ENCODE measurements around the gene RNF7. TPM values are rescaled to one million over a fixed set of nuclear protein-coding genes. Genes with fewer than 3 reads are reported as not detected.
"Not testable (repeated sequence)": the region's sequence is repeated elsewhere in the genome, so short reads cannot be mapped to it uniquely, and the experiment has no call there.

Gene RNF7
- polyA plus RNA-seq, 1 donor, result 110 TPM

- Histone ChIP-seq H3K27me3 (ENCODE audit: control insufficient read depth, insufficient read depth, low read length) (no peaks in the 10 kb centered on the region), H3K4me3 (ENCODE audit: low read length) (no peak overlapping the region), H3K27ac (ENCODE audit: low read length) (no peak overlapping the region), H3K4me1 (ENCODE audit: control insufficient read depth, insufficient read depth, low read length) (no peaks in the 10 kb centered on the region), H3K36me3 (ENCODE audit: control insufficient read depth, insufficient read depth, low read length) (peaks cover 16% of the 10 kb centered on the region), H3K9me3 (ENCODE audit: control insufficient read depth, low read depth, low read length) (no peaks in the 10 kb centered on the region)
- no CpG with 5 or more reads among the region's 3 CpGs for WGBS (ENCODE audit: insufficient coverage, low lambda C conversion rate)
- DNase-seq, result no peak
Measured at GRCh38 chr3:141753399-141753798, 15.3 kb downstream of the RNF7 start.

DNA sequence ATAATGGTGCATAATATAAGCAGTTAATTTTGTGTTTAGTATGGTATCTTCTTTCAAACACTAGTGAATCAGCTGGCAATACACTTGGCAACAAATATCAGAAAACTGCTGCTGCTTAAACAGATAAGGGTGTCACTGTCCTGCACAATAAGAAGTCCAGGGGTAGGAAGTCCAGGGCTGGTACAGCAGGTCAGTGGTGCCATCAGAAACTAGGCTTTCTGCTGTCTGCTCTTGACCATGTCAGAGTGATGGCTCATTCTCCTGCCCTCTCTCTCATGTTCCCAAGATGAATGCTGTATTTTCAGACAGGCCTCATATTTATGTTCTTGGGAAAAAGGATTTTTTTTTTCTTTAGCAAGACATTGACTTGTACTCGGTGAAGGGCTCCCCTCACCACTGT, 15.9 kb downstream of the RNF7 start:
- no CpG with 5 or more reads among the region's 1 CpG for WGBS (ENCODE audit: insufficient coverage, low lambda C conversion rate)
- no peak for DNase-seq
- H3K27me3 ChIP-seq (ENCODE audit: control insufficient read depth, insufficient read depth, low read length), result no peaks in the 10 kb centered on the region
- H3K36me3 ChIP-seq (ENCODE audit: control insufficient read depth, insufficient read depth, low read length), result peaks cover 12% of the 10 kb centered on the region
- no peak overlapping the region for H3K27ac ChIP-seq (ENCODE audit: low read length)
- H3K9me3 ChIP-seq (ENCODE audit: control insufficient read depth, low read depth, low read length), result no peaks in the 10 kb centered on the region
- H3K4me3 ChIP-seq (ENCODE audit: low read length), result no peak overlapping the region
- H3K4me1 ChIP-seq (ENCODE audit: control insufficient read depth, insufficient read depth, low read length), result no peaks in the 10 kb centered on the region

- H3K36me3 ChIP-seq (ENCODE audit: control insufficient read depth, insufficient read depth, low read length); H3K4me3 ChIP-seq (ENCODE audit: low read length); H3K27ac ChIP-seq (ENCODE audit: low read length); DNase-seq; H3K9me3 ChIP-seq (ENCODE audit: control insufficient read depth, low read depth, low read length); H3K27me3 ChIP-seq (ENCODE audit: control insufficient read depth, insufficient read depth, low read length); H3K4me1 ChIP-seq (ENCODE audit: control insufficient read depth, insufficient read depth, low read length): not testable (repeated sequence)
- no CpG with 5 or more reads among the region's 19 CpGs for WGBS (ENCODE audit: insufficient coverage, low lambda C conversion rate)
Measured at GRCh38 chr3:141762552-141762951, 24.5 kb downstream of the RNF7 start.

GRCh38 chr3:141763088-141763750, 25.1 kb downstream of the RNF7 start, which contains the start of gene GRK7:
Gene GRK7 (plus strand): TSS chr3:141763408. CDS start chr3:141778285, 14,877 bp downstream.
- Histone ChIP-seq H3K36me3 (ENCODE audit: control insufficient read depth, insufficient read depth, low read length) (no peaks in the 10 kb centered on the region), H3K4me3 (ENCODE audit: low read length) (no peak within 1 kb of the TSS), H3K9me3 (ENCODE audit: control insufficient read depth, low read depth, low read length) (no peaks in the 10 kb centered on the region), H3K27me3 (ENCODE audit: control insufficient read depth, insufficient read depth, low read length) (no peaks in the 10 kb centered on the region), H3K4me1 (ENCODE audit: control insufficient read depth, insufficient read depth, low read length) (no peaks in the 10 kb centered on the region), H3K27ac (ENCODE audit: low read length) (no peak within 1 kb of the TSS)
- no CpG with 5 or more reads among the region's 9 CpGs for whole genome bisulfite sequencing (ENCODE audit: insufficient coverage, low lambda C conversion rate)
- DNase-seq, result no peak

- H3K36me3 ChIP-seq (ENCODE audit: control insufficient read depth, insufficient read depth, low read length), result no peaks in the 10 kb centered on the region
- WGBS (ENCODE audit: insufficient coverage, low lambda C conversion rate), result 100% methylated on average over 2 of the region's 2 CpGs
- no peaks in the 10 kb centered on the region for H3K4me1 ChIP-seq (ENCODE audit: control insufficient read depth, insufficient read depth, low read length)
- H3K9me3 ChIP-seq (ENCODE audit: control insufficient read depth, low read depth, low read length), result no peaks in the 10 kb centered on the region
- no peak overlapping the region for H3K4me3 ChIP-seq (ENCODE audit: low read length)
- DNase-seq, result no peak
- H3K27ac ChIP-seq (ENCODE audit: low read length), result no peak overlapping the region
- no peaks in the 10 kb centered on the region for H3K27me3 ChIP-seq (ENCODE audit: control insufficient read depth, insufficient read depth, low read length)
Measured at GRCh38 chr3:141764045-141764444, 25.9 kb downstream of the RNF7 start.

DNA sequence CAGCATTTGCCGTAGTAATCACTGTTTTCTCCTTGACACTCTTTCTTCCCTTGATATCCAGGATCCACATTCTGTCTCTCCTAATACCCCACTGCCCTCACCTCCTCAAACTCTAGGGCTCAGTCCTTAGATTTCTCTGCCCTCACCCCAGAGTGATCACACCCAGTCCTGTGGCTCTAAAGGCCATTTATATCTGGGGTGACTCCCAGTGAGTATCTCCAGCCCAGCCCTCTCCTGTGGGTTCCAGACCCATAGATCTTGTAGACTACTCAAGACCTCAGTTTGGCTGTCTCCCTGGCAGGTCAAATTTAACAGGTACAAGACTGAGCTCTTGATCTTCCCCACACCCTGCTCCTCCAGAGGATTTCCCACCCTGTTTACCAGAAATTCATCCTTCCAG, 26.4 kb downstream of the RNF7 start:
- no peak for DNase-seq
- H3K27ac ChIP-seq (ENCODE audit: low read length), result no peak overlapping the region
- H3K9me3 ChIP-seq (ENCODE audit: control insufficient read depth, low read depth, low read length), result no peaks in the 10 kb centered on the region
- no peaks in the 10 kb centered on the region for H3K36me3 ChIP-seq (ENCODE audit: control insufficient read depth, insufficient read depth, low read length)
- H3K4me1 ChIP-seq (ENCODE audit: control insufficient read depth, insufficient read depth, low read length), result no peaks in the 10 kb centered on the region
- H3K27me3 ChIP-seq (ENCODE audit: control insufficient read depth, insufficient read depth, low read length), result no peaks in the 10 kb centered on the region
- H3K4me3 ChIP-seq (ENCODE audit: low read length), result no peak overlapping the region
- no CpG with 5 or more reads among the region's 1 CpG for WGBS (ENCODE audit: insufficient coverage, low lambda C conversion rate)

DNA sequence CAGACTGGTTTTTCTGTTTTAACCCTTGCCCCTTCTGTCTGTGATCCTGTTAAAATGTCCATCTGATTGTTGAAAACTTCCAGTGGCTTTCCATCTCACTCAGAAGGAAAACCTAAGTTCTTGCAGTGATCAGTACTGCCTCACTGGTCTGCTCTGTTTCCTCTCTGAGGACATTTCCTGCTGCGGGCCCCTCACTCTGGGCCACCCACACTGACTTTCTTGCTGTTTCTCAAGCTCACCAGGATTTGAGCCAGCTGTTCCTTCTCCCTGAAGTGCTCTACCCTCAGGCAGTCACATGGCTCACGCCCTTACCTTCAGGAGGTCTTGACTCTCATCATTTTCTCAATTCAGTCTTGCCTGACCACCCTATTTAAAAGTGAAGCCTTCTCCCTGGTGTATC, 26.9 kb downstream of the RNF7 start:
- Histone ChIP-seq H3K4me1 (ENCODE audit: control insufficient read depth, insufficient read depth, low read length) (no peaks in the 10 kb centered on the region), H3K4me3 (ENCODE audit: low read length) (no peak overlapping the region)

GRCh38 chr3:141767066-141767465, 29.0 kb downstream of the RNF7 start:
- no CpG with 5 or more reads among the region's 2 CpGs for WGBS (ENCODE audit: insufficient coverage, low lambda C conversion rate)
- Histone ChIP-seq H3K9me3 (ENCODE audit: control insufficient read depth, low read depth, low read length) (no peaks in the 10 kb centered on the region), H3K27ac (ENCODE audit: low read length) (no peak overlapping the region), H3K27me3 (ENCODE audit: control insufficient read depth, insufficient read depth, low read length) (no peaks in the 10 kb centered on the region), H3K36me3 (ENCODE audit: control insufficient read depth, insufficient read depth, low read length) (no peaks in the 10 kb centered on the region), H3K4me1 (ENCODE audit: control insufficient read depth, insufficient read depth, low read length) (no peaks in the 10 kb centered on the region), H3K4me3 (ENCODE audit: low read length) (no peak overlapping the region)
- no peak for DNase-seq

More for the DNA sequence above, 26.9 kb downstream of the RNF7 start:
- Histone ChIP-seq H3K27me3 (ENCODE audit: control insufficient read depth, insufficient read depth, low read length) (no peaks in the 10 kb centered on the region), H3K9me3 (ENCODE audit: control insufficient read depth, low read depth, low read length) (no peaks in the 10 kb centered on the region), H3K27ac (ENCODE audit: low read length) (no peak overlapping the region), H3K36me3 (ENCODE audit: control insufficient read depth, insufficient read depth, low read length) (no peaks in the 10 kb centered on the region)
- 100% methylated on average over 1 of the region's 2 CpGs for WGBS (ENCODE audit: insufficient coverage, low lambda C conversion rate)
- DNase-seq, result no peak

DNA sequence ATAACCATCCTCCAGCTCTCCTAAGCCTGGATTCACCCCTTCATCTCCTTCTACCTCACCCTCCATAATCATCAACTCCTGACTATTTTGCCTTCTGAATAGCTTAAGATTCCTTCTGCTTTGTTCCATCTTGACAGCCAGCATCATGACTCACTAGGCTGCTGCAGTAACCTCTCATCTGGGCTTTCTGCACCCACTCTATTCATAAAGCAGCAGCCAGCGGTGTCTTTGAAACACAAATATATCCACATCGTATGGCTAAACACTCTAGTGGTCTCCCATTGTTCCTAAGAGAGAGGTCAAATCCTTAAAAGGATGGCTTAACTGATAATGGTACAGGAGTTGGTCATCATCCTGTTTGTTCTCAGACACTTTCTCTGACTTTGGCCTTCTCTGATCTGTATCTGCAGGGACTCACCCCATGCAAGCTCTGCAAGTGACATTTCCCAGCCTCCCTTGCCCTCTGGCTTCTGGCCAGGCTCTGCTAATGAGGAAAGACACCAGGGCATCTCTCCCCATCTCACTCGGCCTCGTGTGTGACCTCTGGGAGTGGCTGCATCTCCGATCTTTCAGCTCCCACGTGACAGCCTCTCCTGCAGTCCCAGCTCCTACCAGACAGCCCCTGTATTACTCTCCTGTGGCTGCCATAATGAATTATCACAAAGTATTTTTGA, 31.3 kb downstream of the RNF7 start:
- Histone ChIP-seq H3K9me3 (ENCODE audit: control insufficient read depth, low read depth, low read length) (no peaks in the 10 kb centered on the region), H3K36me3 (ENCODE audit: control insufficient read depth, insufficient read depth, low read length) (no peaks in the 10 kb centered on the region), H3K27me3 (ENCODE audit: control insufficient read depth, insufficient read depth, low read length) (no peaks in the 10 kb centered on the region), H3K4me3 (ENCODE audit: low read length) (no peak overlapping the region), H3K27ac (ENCODE audit: low read length) (no peak overlapping the region), H3K4me1 (ENCODE audit: control insufficient read depth, insufficient read depth, low read length) (no peaks in the 10 kb centered on the region)
- DNase-seq, result no peak
- WGBS (ENCODE audit: insufficient coverage, low lambda C conversion rate), result no CpG with 5 or more reads among the region's 6 CpGs

- no CpG with 5 or more reads among the region's 6 CpGs for WGBS (ENCODE audit: insufficient coverage, low lambda C conversion rate)
- no peaks in the 10 kb centered on the region for H3K36me3 ChIP-seq (ENCODE audit: control insufficient read depth, insufficient read depth, low read length)
- H3K4me1 ChIP-seq (ENCODE audit: control insufficient read depth, insufficient read depth, low read length), result no peaks in the 10 kb centered on the region
- H3K9me3 ChIP-seq (ENCODE audit: control insufficient read depth, low read depth, low read length), result no peaks in the 10 kb centered on the region
- no peak for DNase-seq
- H3K4me3 ChIP-seq (ENCODE audit: low read length), result no peak overlapping the region
- no peaks in the 10 kb centered on the region for H3K27me3 ChIP-seq (ENCODE audit: control insufficient read depth, insufficient read depth, low read length)
- H3K27ac ChIP-seq (ENCODE audit: low read length), result no peak overlapping the region
Measured at GRCh38 chr3:141773676-141774075, 35.6 kb downstream of the RNF7 start.

DNA sequence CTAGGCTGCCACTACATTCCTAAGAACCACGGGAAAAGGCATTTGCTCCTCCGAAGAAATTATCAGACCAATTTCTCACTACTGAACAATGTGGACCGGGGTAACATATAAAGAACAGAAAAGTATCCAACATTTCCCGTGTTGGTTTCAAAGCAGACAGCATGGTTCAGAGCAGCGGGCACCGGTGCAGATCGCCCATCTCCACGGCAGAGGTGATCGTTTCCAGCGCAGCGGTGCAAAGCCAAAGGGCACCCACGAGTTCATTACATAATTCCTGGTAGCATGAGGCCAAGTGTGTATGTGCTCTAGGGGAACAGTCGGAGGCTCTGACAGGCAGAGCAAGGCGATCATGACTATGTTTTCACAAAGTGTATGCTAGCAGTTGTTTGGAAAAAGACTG, 38.3 kb downstream of the RNF7 start:
- no peak overlapping the region for H3K27ac ChIP-seq (ENCODE audit: low read length)
- no CpG with 5 or more reads among the region's 14 CpGs for WGBS (ENCODE audit: insufficient coverage, low lambda C conversion rate)

More for the DNA sequence above, 38.3 kb downstream of the RNF7 start:
- no peaks in the 10 kb centered on the region for H3K27me3 ChIP-seq (ENCODE audit: control insufficient read depth, insufficient read depth, low read length)
- no peaks in the 10 kb centered on the region for H3K4me1 ChIP-seq (ENCODE audit: control insufficient read depth, insufficient read depth, low read length)
- no peak for DNase-seq
- H3K4me3 ChIP-seq (ENCODE audit: low read length), result no peak overlapping the region
- no peaks in the 10 kb centered on the region for H3K36me3 ChIP-seq (ENCODE audit: control insufficient read depth, insufficient read depth, low read length)
- no peaks in the 10 kb centered on the region for H3K9me3 ChIP-seq (ENCODE audit: control insufficient read depth, low read depth, low read length)
